HepG2 (cell line): ENCODE data around the gene ZBTB20. TPM values are rescaled to one million over a fixed set of nuclear protein-coding genes. Genes with fewer than 3 reads are reported as not detected.

Experiments used
- ATAC-seq: fragments of 200-7000 bp; cut with Tn5 transposase; 3 replicates; pipeline ENCODE4 v1.9.1; 2020; ENCODE audit warnings: mild to moderate bottlenecking, moderate library complexity
- BruUV-seq: library from RNA; stranded (reverse); fragments of 400-500 nt; replicated peaks from 2 replicates; lab custom pipeline; 2021; lab: Mats Ljungman, UMichigan
- CTCF ChIA-PET: fragments of 300-600 bp; formaldehyde crosslinking; extraction: SDS; loops from one replicate; lab custom pipeline; 2021; ENCODE audit warnings: low total read pairs, inconsistent platforms, low intra/inter-chr PET ratio; lab: Yijun Ruan, JAX
- POLR2A ChIA-PET: fragments of 350-600 bp; sonication (Branson Sonifier 250); formaldehyde crosslinking; loops from one replicate; lab custom pipeline; 2020; ENCODE audit warnings: antibody characterized with exemption, inconsistent platforms; lab: Yijun Ruan, JAX
- DNase-seq: peaks from one replicate; pipeline ENCODE4 v3.0.0-alpha.2; 2015; ENCODE audit warnings: low spot score
- FAIRE-seq: peaks from 3 replicates; lab custom pipeline; 2011; peaks lifted over from hg19 to GRCh38; lab: Jason Lieb, UNC
- H2AFZ ChIP-seq: one replicate; pipeline ENCODE4 v1.6.1; 2011; ENCODE audit warnings: low read length, inconsistent platforms
- H3K27ac ChIP-seq: fragments of 300-600 bp; 3 replicates; pipeline ENCODE4 v1.8.0; 2011; ENCODE audit warnings: mixed run types, mild to moderate bottlenecking, mixed read lengths, low read length, inconsistent platforms; ENCODE audit not compliant: insufficient read depth; ENCODE audit errors: extremely low read length
- H3K27me3 ChIP-seq, 2 experiments: fragments of 200-600 bp in 1 of 2; 2 replicates in 1 of 2; 3 replicates in 1 of 2; pipeline versions ENCODE4 v1.6.0 to v1.8.0; 2011; ENCODE audit warnings: low read length in 2 of 2, mild to moderate bottlenecking in 2 of 2, moderate library complexity in 2 of 2, inconsistent platforms in 1 of 2; ENCODE audit not compliant: insufficient read depth in 2 of 2, control insufficient read depth in 1 of 2
- H3K36me3 ChIP-seq, 2 experiments: fragments of 200-600 bp in 1 of 2; replicated peaks in 1 of 2; 2 replicates in 1 of 2; 3 replicates in 1 of 2; pipeline versions ENCODE4 v1.5.1 to v1.8.0; 2011; ENCODE audit warnings: low read length in 2 of 2, inconsistent platforms in 1 of 2; ENCODE audit not compliant: insufficient read depth in 2 of 2, control insufficient read depth in 1 of 2
- H3K4me1 ChIP-seq: 2 replicates; pipeline ENCODE4 v1.5.1; 2012; ENCODE audit warnings: low read length, inconsistent platforms; ENCODE audit not compliant: insufficient read depth
- H3K4me2 ChIP-seq: 2 replicates; pipeline ENCODE4 v1.6.0; 2011; ENCODE audit warnings: low read depth, low read length, inconsistent platforms
- H3K4me3 ChIP-seq, 3 experiments: fragments of 200-600 bp in 1 of 3; sonication (generic), shearing (Covaris generic) in 1 of 3; replicated peaks in 1 of 3; 2 replicates each; pipeline ENCODE4 v1.5.1; 2011 to 2016; ENCODE audit warnings: low read length in 3 of 3, inconsistent platforms in 2 of 3, low read depth in 2 of 3, mild to moderate bottlenecking in 2 of 3, control low read depth in 1 of 3, mixed read lengths in 1 of 3; ENCODE audit not compliant: insufficient read depth in 1 of 3
- H3K79me2 ChIP-seq: one replicate; pipeline ENCODE4 v1.6.1; 2011; ENCODE audit warnings: low read length, inconsistent platforms; ENCODE audit not compliant: insufficient read depth
- H3K9ac ChIP-seq: 2 replicates; pipeline ENCODE4 v1.6.0; 2011; ENCODE audit warnings: mild to moderate bottlenecking, low read depth, low read length, inconsistent platforms; ENCODE audit not compliant: insufficient read depth
- H3K9me3 ChIP-seq: 2 replicates; pipeline ENCODE4 v1.5.1; 2012; ENCODE audit warnings: mild to moderate bottlenecking, low read length
- H4K20me1 ChIP-seq: 2 replicates; pipeline ENCODE4 v1.6.0; 2011; ENCODE audit warnings: inconsistent platforms, mild to moderate bottlenecking, low read length, moderate library complexity; ENCODE audit not compliant: insufficient read depth
- CEBPB ChIP-seq: IDR thresholded peaks from 2 replicates; pipeline ENCODE4 v1.6.1; 2011; ENCODE audit warnings: low read depth, low read length, improper control_type of control experiment, borderline replicate concordance
- CHD4 ChIP-seq: fragments of 200-600 bp; sonication (generic); IDR thresholded peaks from 2 replicates; pipeline ENCODE4 v1.7.0; 2017; ENCODE audit warnings: mild to moderate bottlenecking, low read length, borderline replicate concordance
- DR1 ChIP-seq: sonication (generic); formaldehyde crosslinking; IDR thresholded peaks from 2 replicates; pipeline ENCODE4 v1.8.0; 2021; ENCODE audit warnings: mild to moderate bottlenecking, missing genetic modification reagents, inconsistent platforms
- FOXK1 ChIP-seq: sonication (generic); formaldehyde crosslinking; IDR thresholded peaks from 2 replicates; pipeline ENCODE4 v1.4.0; 2020; ENCODE audit warnings: low read depth, missing genetic modification reagents, borderline replicate concordance
- ZKSCAN5 ChIP-seq: sonication (generic); formaldehyde crosslinking; IDR thresholded peaks from 2 replicates; pipeline ENCODE4 v1.5.1; 2020; ENCODE audit warnings: mild to moderate bottlenecking, missing genetic modification reagents
- ZKSCAN8 ChIP-seq: IDR thresholded peaks from 2 replicates; pipeline ENCODE4 v1.6.1; 2016; ENCODE audit warnings: borderline replicate concordance, missing genetic modification reagents, missing compliant biosample characterization
- ZNF124 ChIP-seq: sonication (generic); formaldehyde crosslinking; IDR thresholded peaks from 2 replicates; pipeline ENCODE4 v1.4.0; 2020; ENCODE audit warnings: missing genetic modification reagents
- ZNF20 ChIP-seq: sonication (generic); formaldehyde crosslinking; IDR thresholded peaks from 2 replicates; pipeline ENCODE4 v1.4.0; 2020; ENCODE audit warnings: mild to moderate bottlenecking, moderate library complexity, missing genetic modification reagents
- WGBS: methylation state at CpG from one replicate; pipeline ENCODE4 v1.1.6; 2017; ENCODE audit warnings: low lambda C conversion rate; 5-methylcytosine and 5-hydroxymethylcytosine counted together
- in situ Hi-C: cut with HindIII; loops from 2 replicates; pipeline ENCODE4 v1.10.0; 2017; ENCODE audit warnings: low pct_unique_long_range_greater_than_20kb; ENCODE audit not compliant: extremely low pct_ligation_motif_present
- intact Hi-C: fragments of 100-400 bp; cut with micrococcal nuclease; formaldehyde crosslinking; loops from one replicate; pipeline ENCODE4 v1.10.0; 2022; ENCODE audit not compliant: unreplicated experiment
- polyA plus RNA-seq, 8 experiments: library from polyadenylated mRNA; depleted of rRNA in 3 of 8; stranded (reverse) in 7 of 8; unstranded in 1 of 8; fragments of >200 nt; fragmentation: Illumina TruSeq in 4 of 8; extraction: Trizol in 4 of 8; gene quantifications; 2 replicates each; pipeline versions ENCODE4 v1.2.1 to v1.2.3, GENCODE V29; 2011 to 2016; ENCODE audit warnings: low read depth in 4 of 8, missing spikeins in 1 of 8, mixed read lengths in 1 of 8; ENCODE audit not compliant: insufficient read depth in 1 of 8
- total RNA-seq, 5 experiments: library from RNA; depleted of rRNA; stranded (reverse); fragments of >200 nt; fragmentation: Illumina TruSeq; extraction: Trizol; gene quantifications; 2 replicates each; pipeline ENCODE4 v1.2.3, GENCODE V29; 2016; ENCODE audit warnings: low read depth in 1 of 5

The ZBTB20 gene
- total and polyA plus RNA-seq, 2 of the 13 experiments (the other 11 are each of a cell fraction or from before 2014, with no cell fraction given), result 1.9 to 8.8 TPM

DNA sequence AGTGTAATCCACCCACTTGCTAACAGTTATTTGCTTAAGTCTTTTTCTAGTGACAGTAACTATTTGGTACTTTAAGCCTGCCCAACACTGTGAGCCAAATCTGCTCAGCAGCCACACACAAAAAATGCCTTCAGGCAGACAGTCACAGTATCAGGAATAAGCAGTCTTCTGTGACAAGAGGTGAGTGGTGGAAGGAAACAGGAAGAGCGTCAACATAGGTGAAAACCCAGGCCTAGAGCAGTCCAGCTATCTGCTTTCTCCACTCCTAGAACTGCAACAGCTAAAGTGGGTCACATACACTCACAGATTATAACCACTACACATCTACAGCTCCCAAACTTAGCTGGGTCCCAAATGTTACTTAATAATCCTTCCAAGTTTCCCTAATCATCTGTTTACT is 213.7 kb downstream of the ZBTB20 start (continued):
- TF ChIP-seq DR1 (CRISPR knock-in tag) (no peak), ZNF20 (no peak), FOXK1 (CRISPR knock-in tag) (no peak)

DNA sequence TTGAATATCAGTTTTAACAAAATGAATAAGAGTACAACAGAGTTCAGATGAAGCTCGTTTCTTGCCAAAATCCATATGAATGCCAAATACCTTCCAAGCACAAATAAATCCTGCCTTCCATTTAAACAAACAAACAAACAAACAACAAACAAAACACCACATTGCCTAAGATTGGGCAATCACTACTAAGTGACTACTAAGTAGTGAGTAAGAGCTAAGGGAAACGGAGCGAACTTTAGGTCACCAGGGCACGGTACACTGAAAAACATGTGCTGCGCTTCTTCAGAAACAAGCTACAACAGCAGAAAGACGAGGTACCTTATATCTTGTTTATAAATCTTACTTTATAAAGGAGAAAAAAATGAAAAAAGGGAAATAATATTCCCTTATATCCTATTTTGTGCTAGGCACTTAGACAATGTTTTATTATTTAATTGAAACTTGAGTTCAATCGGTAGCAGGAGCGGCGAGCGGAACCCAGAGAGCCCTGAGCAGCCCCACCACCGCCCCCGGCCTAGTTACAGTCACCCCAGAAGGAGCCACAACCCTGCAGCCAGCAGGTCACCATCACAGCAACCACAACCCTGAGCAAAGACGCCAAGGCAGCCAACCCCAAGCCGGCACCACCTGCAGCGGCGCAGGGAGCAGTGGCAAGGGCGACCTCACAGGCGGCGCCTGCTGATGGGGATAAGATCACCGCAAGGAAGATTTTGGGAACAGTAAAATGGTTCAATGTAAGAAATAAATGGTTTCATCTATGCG is 216.9 kb downstream of the ZBTB20 start:
- Histone ChIP-seq H3K9me3 (no peaks in the 10 kb centered on the region), H3K4me3 (no peak overlapping the region), H4K20me1 (no peaks in the 10 kb centered on the region), H3K9ac (no peak overlapping the region), H3K4me1 (0 out of 2 replicates have a peak, but pooled peaks cover 4% of the 10 kb centered on the region), H3K36me3 (no peaks in the 10 kb centered on the region), H3K27me3 (no peaks in the 10 kb centered on the region), H3K79me2 (no peaks in the 10 kb centered on the region), H3K4me2 (no peak overlapping the region), H3K27ac (no peak overlapping the region), H2AFZ (no peak overlapping the region)
- POLR2A ChIA-PET, result no interaction called here
- intact Hi-C loops, result no loop called here
- CTCF ChIA-PET, result no interaction called here
- WGBS, result 78% methylated on average over 21 of the region's 21 CpGs
- TF ChIP-seq CHD4 (no peak), CEBPB (peak; percentile 27; the same call in 1 of the 2 replicates)
- no peak for DNase-seq
- BruUV-seq, result no TSS peak
- ATAC-seq, result no peak
- FAIRE-seq, result no peak
- in situ Hi-C loops, result no loop called here

GRCh38 chr3:114928989-114929640 is 218.0 kb downstream of the ZBTB20 start:
- in situ Hi-C loops, result no loop called here
- POLR2A ChIA-PET, result no interaction called here
- ATAC-seq (no peak), FAIRE-seq (no peak)
- H3K4me3 ChIP-seq, result no peak overlapping the region
- H4K20me1 ChIP-seq, result no peaks in the 10 kb centered on the region
- no TSS peak for BruUV-seq
- no peaks in the 10 kb centered on the region for H3K79me2 ChIP-seq
- TF ChIP-seq ZKSCAN8 (CRISPR knock-in tag) (no peak), ZNF124 (CRISPR knock-in tag) (no peak), ZKSCAN5 (peak; percentile 42; the same call in 1 of the 2 replicates)
- TF ChIP-seq, all 625 proteins: peak for 1
- 16% methylated on average over 2 of the region's 2 CpGs for WGBS
- H2AFZ ChIP-seq, result no peak overlapping the region
- CTCF ChIA-PET, result no interaction called here
- no peak overlapping the region for H3K27ac ChIP-seq
- DNase-seq, result no peak
- H3K36me3 ChIP-seq, result no peaks in the 10 kb centered on the region
- H3K4me1 ChIP-seq, result 0 out of 2 replicates have a peak, but pooled peaks cover 3% of the 10 kb centered on the region
- H3K9me3 ChIP-seq, result no peaks in the 10 kb centered on the region
- H3K4me2 ChIP-seq, result no peak overlapping the region
- intact Hi-C loops, result no loop called here
- no peaks in the 10 kb centered on the region for H3K27me3 ChIP-seq
- H3K9ac ChIP-seq, result no peak overlapping the region
